NCI-H774 (cell line): ENCODE measurements around the gene F5.

Experiments
- DNase-seq: peaks from one replicate; lab custom pipeline; 2025; lab: John Stamatoyannopoulos, UW

F5 gene

GRCh38 chr1:169475806-169476387, 110.4 kb downstream of the F5 start:
- DNase-seq, result no peak

DNA sequence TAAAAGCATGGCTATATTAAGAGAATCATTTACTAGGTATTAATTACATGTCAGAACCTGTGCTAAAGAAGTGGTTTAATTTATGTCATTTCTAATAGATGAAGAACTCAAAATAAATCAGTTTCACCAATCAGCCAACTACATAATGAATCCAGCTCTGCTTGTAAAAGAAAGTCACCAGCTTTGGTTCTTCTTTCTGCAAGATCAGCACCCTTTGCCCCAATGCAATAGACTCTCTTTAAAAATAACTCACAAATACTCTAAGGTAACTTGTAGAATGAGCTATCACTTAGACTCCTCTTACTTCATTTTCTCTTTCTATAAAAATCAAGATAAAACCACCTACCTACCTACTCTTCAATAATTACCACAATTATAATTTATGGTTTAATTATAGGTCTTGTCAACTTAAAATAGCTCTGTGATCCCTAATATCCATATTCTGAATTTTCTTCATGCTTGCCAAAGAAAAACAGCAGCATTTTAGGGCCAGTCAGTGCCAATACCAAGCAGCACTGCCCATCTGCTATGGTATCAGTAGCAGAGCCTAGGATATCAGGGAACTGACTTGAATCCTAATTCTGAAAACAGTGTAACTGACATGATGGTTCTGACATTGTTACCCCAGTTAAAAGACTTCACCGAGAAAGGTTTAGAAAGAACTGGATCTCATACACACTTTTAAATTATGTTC, 111.8 kb downstream of the F5 start:
- DNase-seq, result no peak

- DNase-seq, result no peak
Measured at GRCh38 chr1:169473347-169473746, 112.9 kb downstream of the F5 start.

DNA sequence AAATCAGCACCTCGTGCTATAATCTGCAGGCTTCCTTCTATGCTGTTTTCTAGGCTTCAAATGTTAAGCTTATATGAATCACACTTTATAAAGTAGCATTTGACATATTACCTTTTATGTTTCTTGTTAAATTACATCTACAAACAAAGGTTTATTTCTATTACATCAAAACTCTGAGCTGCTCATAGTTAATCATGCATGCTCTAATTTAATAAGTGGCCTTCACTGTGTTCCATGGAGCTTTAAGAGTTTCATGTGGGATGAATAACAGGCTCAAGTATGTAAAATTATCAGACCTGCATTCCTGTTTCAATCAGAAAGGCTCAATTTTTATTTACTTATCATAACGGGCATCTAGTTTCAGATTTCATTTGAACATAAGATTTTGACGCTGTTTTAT, 113.5 kb downstream of the F5 start:
- no peak for DNase-seq

GRCh38 chr1:169468982-169469381, 117.3 kb downstream of the F5 start:
- DNase-seq, result no peak

GRCh38 chr1:169466259-169467230, 119.7 kb downstream of the F5 start:
- DNase-seq, result no peak

DNA sequence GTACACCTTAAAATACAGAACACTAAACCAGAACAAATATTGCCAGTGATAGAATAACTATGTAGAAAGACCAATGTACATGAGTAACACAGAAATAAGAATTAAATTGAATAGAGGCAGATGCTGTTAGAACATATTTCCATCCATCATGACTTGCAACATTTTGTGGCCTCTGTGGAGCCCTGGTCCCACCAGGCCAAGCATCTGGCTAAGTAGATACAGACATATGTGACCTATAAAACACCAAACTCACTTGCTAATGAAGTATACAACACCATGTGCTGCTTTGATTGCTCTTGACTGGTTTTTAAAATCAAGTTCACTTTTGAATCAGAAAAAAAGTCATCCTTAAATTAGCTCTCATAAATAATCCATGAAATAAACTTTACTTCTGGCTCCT, 121.0 kb downstream of the F5 start:
- no peak for DNase-seq
